ENCODE data around the gene LEP. TPM values are rescaled to one million over a fixed set of nuclear protein-coding genes. Genes with fewer than 3 reads are reported as not detected.
A peak's percentile ranks its signal among the peaks of the same experiment; 100 is the strongest.

LEP gene
- total RNA-seq, 4 donors from 2014 or later: not detected

- H3K36me3 ChIP-seq: no peaks in the 10 kb centered on the region
- no peak for DNase-seq
- H3K9me3 ChIP-seq: peaks cover 0 to 25% (median 6%) of the 10 kb centered on the region in 3 donors
- TF ChIP-seq CTCF (IDR thresholded peaks at IDR 0.05) (no peak), POLR2A (IDR thresholded peaks at IDR 0.05) (no peak)
- H3K4me3 ChIP-seq: no peak overlapping the region
- no peak overlapping the region for H3K27ac ChIP-seq
- 83 to 88% methylated on average over 7 of the region's 7 CpGs for WGBS, 2 donors
- intact Hi-C loops (cut with DNase I): no loop called here
- peaks cover 0 to 31% (median 3%) of the 10 kb centered on the region in 4 donors for H3K27me3 ChIP-seq
- peaks cover 0 to 10% (median 0%) of the 10 kb centered on the region in 3 donors for H3K4me1 ChIP-seq
These were observed 2.2 kb downstream of the LEP start for GRCh38 chr7:128243273-128243672.

GRCh38 chr7:128244861-128245260, 3.8 kb downstream of the LEP start:
- Histone ChIP-seq H3K36me3 (no peaks in the 10 kb centered on the region), H3K27me3 (peaks cover 0 to 31% (median 3%) of the 10 kb centered on the region in 4 donors), H3K4me1 (peaks cover 0 to 10% (median 0%) of the 10 kb centered on the region in 3 donors), H3K4me3 (no peak overlapping the region), H3K27ac (no peak overlapping the region), H3K9me3 (peaks cover 0 to 13% (median under 1%) of the 10 kb centered on the region in 3 donors)
- TF ChIP-seq CTCF (IDR thresholded peaks at IDR 0.05) (no peak), POLR2A (IDR thresholded peaks at IDR 0.05) (no peak)
- intact Hi-C loops (cut with DNase I): no loop called here
- no peak for DNase-seq
- 87 to 89% methylated on average over 3 of the region's 3 CpGs for WGBS, 2 donors

GRCh38 chr7:128247108-128247507, 6.0 kb downstream of the LEP start:
- no peak for DNase-seq
- 81 to 89% methylated on average over 5 of the region's 5 CpGs for WGBS, 2 donors

GRCh38 chr7:128247640-128248194, 6.6 kb downstream of the LEP start:
- TF ChIP-seq CTCF (IDR thresholded peaks at IDR 0.05) (peak in 1 of 6 experiments; percentile 15), POLR2A (IDR thresholded peaks at IDR 0.05) (no peak)
- no peak for DNase-seq
- H3K4me3 ChIP-seq: no peak overlapping the region
- no peaks in the 10 kb centered on the region for H3K36me3 ChIP-seq
- H3K27me3 ChIP-seq: peaks cover 0 to 4% (median 0%) of the 10 kb centered on the region in 4 donors
- 40 to 67% methylated on average over 5 to 7 of the region's 7 CpGs for WGBS, 2 donors
- intact Hi-C loops (cut with DNase I): no loop called here
- H3K27ac ChIP-seq: no peak overlapping the region
- no peaks in the 10 kb centered on the region for H3K4me1 ChIP-seq
- H3K9me3 ChIP-seq: no peaks in the 10 kb centered on the region

More at GRCh38 chr7:128247108-128247507, 6.0 kb downstream of the LEP start:
- H3K36me3 ChIP-seq: no peaks in the 10 kb centered on the region
- no peak overlapping the region for H3K4me3 ChIP-seq
- intact Hi-C loops (cut with DNase I): no loop called here
- H3K4me1 ChIP-seq: no peaks in the 10 kb centered on the region
- H3K9me3 ChIP-seq: no peaks in the 10 kb centered on the region
- H3K27me3 ChIP-seq: peaks cover 0 to 10% (median 0%) of the 10 kb centered on the region in 4 donors
- TF ChIP-seq CTCF (IDR thresholded peaks at IDR 0.05): no peak
- no peak for TF ChIP-seq POLR2A (IDR thresholded peaks at IDR 0.05)
- H3K27ac ChIP-seq: no peak overlapping the region

GRCh38 chr7:128251337-128251736, 10.3 kb downstream of the LEP start:
- TF ChIP-seq POLR2A (IDR thresholded peaks at IDR 0.05): no peak
- DNase-seq: no peak
- H3K9me3 ChIP-seq: no peaks in the 10 kb centered on the region
- no peaks in the 10 kb centered on the region for H3K27me3 ChIP-seq
- WGBS, 2 donors: 85 to 89% methylated on average over 4 of the region's 4 CpGs
- intact Hi-C loops (cut with DNase I): no loop called here
- H3K27ac ChIP-seq: no peak overlapping the region
- H3K4me3 ChIP-seq: no peak overlapping the region
- no peaks in the 10 kb centered on the region for H3K36me3 ChIP-seq
- no peaks in the 10 kb centered on the region for H3K4me1 ChIP-seq

All from esophagus squamous epithelium (tissue), 5 donors.